Cardiac muscle cell (in vitro differentiated cells and primary cell): ENCODE results near the gene MSS51. TPM values are rescaled to one million over a fixed set of nuclear protein-coding genes. Genes with fewer than 3 reads are reported as not detected.

Experiments
- DNase-seq, 2 donors: peaks; one replicate each; pipeline versions ENCODE4 v3.0.0 to v3.0.0-alpha.2; 2010 to 2017; ENCODE audit warnings: low read depth in 1 of 2, low spot score in 1 of 2
- H3K27ac ChIP-seq: fragments of 200-600 bp; sonication (generic); 2 replicates; pipeline ENCODE4 v1.5.1; 2016
- H3K27me3 ChIP-seq: fragments of 200-600 bp; sonication (generic); 2 replicates; pipeline ENCODE4 v1.6.0; 2016; ENCODE audit warnings: control low read depth
- H3K36me3 ChIP-seq: fragments of 200-600 bp; sonication (generic); 2 replicates; pipeline ENCODE4 v1.5.1; 2016; ENCODE audit warnings: control low read depth
- H3K4me1 ChIP-seq: fragments of 200-600 bp; sonication (generic); 2 replicates; pipeline ENCODE4 v1.8.1; 2017; ENCODE audit warnings: low read depth, mild to moderate bottlenecking, mixed run types
- H3K4me3 ChIP-seq: fragments of 200-600 bp; sonication (generic); 2 replicates; pipeline ENCODE4 v1.5.1; 2016; ENCODE audit warnings: mild to moderate bottlenecking
- H3K9me3 ChIP-seq: fragments of 200-600 bp; sonication (generic); 2 replicates; pipeline ENCODE4 v1.5.1; 2017; ENCODE audit warnings: low read depth, mild to moderate bottlenecking, control low read depth
- polyA plus RNA-seq: library from polyadenylated mRNA; unstranded; fragments of >200 nt; fragmentation: Nextera tagmentation; extraction: Ambion mirVana; gene quantifications from 2 replicates; pipeline ENCODE4 v1.2.1, GENCODE V29; 2016
- total RNA-seq: library from RNA; depleted of rRNA; stranded (reverse); fragments of >200 nt; gene quantifications from 2 replicates; pipeline ENCODE4 v1.2.3, GENCODE V29; 2016
- TF ChIP-seq, protein P1 (sequence below): IDR thresholded peaks from 2 replicates; pipeline ENCODE4 v1.5.1; 2012; ENCODE audit warnings: low read depth, mild to moderate bottlenecking, low read length

MSS51 gene
- total and polyA plus RNA-seq, 2 experiments from 2014 or later: 3.5 to 3.9 TPM

DNA sequence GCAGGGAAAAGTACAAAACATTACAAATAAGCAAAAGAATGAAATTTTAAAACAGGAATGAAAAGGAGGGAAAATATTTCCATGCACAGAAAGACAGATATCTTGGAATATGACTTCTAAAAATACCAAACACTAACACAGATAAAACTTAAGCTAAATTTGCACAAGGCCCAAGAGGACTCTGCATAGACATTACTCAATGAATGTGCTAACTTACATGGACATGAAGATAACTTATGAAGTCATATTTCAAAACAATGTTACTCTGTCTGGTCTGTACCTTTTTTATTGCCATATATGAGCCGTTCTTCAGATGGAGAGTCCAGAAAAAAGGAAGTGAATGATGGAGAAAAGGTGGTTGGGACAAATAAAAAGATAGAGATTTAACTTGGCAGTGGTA is 15.0 kb upstream of the MSS51 start:
- H3K27ac ChIP-seq: no peak overlapping the region
- H3K4me3 ChIP-seq: no peak overlapping the region
- peak in 1 of 2 donors; percentile 12 for DNase-seq
- no peaks in the 10 kb centered on the region for H3K9me3 ChIP-seq
- no peaks in the 10 kb centered on the region for H3K27me3 ChIP-seq
- TF ChIP-seq, protein P1, sequence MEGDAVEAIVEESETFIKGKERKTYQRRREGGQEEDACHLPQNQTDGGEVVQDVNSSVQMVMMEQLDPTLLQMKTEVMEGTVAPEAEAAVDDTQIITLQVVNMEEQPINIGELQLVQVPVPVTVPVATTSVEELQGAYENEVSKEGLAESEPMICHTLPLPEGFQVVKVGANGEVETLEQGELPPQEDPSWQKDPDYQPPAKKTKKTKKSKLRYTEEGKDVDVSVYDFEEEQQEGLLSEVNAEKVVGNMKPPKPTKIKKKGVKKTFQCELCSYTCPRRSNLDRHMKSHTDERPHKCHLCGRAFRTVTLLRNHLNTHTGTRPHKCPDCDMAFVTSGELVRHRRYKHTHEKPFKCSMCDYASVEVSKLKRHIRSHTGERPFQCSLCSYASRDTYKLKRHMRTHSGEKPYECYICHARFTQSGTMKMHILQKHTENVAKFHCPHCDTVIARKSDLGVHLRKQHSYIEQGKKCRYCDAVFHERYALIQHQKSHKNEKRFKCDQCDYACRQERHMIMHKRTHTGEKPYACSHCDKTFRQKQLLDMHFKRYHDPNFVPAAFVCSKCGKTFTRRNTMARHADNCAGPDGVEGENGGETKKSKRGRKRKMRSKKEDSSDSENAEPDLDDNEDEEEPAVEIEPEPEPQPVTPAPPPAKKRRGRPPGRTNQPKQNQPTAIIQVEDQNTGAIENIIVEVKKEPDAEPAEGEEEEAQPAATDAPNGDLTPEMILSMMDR: no peak
- peaks cover 15% of the 10 kb centered on the region for H3K36me3 ChIP-seq
- peaks cover 12% of the 10 kb centered on the region for H3K4me1 ChIP-seq

DNA sequence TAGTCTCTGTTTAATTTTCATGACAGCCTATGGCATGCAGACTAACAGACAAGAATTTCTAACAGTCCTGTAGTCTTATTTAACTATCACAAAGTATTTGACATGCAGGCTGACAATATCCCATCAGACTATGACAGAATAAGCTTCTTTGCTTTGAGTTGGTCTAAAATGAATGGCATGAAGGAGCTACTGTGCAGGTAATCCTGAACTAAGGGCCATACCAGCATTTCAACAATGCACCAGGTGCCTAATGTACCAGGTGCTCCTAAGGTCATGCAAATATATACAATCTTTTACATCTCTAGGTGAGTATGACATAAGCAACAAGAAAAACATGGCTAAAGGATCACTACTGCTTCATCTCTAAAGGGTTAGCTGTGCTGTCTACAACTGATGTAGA is 13.6 kb upstream of the MSS51 start:
- H3K27ac ChIP-seq: no peak overlapping the region
- no peaks in the 10 kb centered on the region for H3K9me3 ChIP-seq
- peaks cover 23% of the 10 kb centered on the region for H3K4me1 ChIP-seq
- DNase-seq: no peak
- TF ChIP-seq, protein P1: no peak
- H3K27me3 ChIP-seq: no peaks in the 10 kb centered on the region
- no peak overlapping the region for H3K4me3 ChIP-seq
- peaks cover 4% of the 10 kb centered on the region for H3K36me3 ChIP-seq

DNA sequence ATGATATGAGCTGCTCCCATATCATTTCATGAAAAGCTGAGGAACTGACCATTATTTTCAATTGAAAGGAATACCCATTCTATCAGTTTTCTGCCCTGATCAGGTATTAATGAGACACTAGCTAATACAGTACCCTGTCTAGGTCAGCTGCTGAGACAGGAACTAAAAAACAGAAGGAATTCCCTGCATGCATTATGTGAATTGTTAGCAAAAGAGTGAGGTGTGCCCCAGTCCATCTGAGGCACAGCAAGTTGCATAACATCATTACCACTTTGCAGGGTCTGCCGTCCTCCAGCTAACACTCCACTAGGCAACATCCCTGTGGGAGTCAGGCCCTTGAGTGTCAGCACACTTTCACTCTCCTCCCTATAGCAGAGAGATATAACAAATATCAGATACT is 11.1 kb upstream of the MSS51 start:
- DNase-seq: no peak
- TF ChIP-seq, protein P1: no peak
- Histone ChIP-seq H3K27me3 (no peaks in the 10 kb centered on the region), H3K4me1 (peaks cover 23% of the 10 kb centered on the region), H3K36me3 (peaks cover 4% of the 10 kb centered on the region), H3K4me3 (no peak overlapping the region), H3K9me3 (no peaks in the 10 kb centered on the region), H3K27ac (no peak overlapping the region)

DNA sequence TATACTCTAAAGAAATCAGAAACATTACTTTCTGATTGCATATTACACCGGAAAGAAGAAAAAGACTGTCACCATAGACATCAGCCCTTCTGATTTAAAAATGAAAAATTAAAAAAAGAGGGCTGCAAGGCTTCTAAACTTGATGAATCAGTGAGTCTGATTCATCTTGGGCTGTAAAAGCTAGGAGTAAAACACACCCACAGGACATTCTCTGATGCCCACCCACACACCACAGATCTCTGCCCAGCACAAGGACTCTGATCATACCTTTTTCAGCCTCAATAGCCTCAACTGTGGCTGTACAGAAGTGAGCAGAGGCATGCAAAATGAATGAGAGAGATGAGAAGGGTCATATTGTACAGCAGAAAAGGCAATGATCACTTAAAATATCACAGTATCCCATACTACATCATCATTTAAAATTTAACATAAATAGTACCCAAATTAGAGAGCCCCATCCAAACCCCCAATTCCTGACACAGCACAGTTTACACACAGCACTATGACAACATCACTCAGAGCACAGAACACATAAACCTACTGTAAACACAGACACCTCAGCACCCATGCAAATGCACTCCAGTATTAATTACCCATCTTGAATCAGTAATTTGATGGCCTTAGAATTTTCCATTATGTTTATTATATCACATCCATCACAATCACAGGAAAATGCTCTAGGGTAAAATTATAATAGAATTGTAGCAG is 6.4 kb upstream of the MSS51 start:
- H3K27me3 ChIP-seq: no peaks in the 10 kb centered on the region
- TF ChIP-seq, protein P1: no peak
- H3K4me1 ChIP-seq: peaks cover 20% of the 10 kb centered on the region
- no peak overlapping the region for H3K4me3 ChIP-seq
- H3K36me3 ChIP-seq: peaks cover 15% of the 10 kb centered on the region
- peak in 1 of 2 donors; percentile 46 for DNase-seq
- H3K27ac ChIP-seq: no peak overlapping the region
- no peaks in the 10 kb centered on the region for H3K9me3 ChIP-seq

DNA sequence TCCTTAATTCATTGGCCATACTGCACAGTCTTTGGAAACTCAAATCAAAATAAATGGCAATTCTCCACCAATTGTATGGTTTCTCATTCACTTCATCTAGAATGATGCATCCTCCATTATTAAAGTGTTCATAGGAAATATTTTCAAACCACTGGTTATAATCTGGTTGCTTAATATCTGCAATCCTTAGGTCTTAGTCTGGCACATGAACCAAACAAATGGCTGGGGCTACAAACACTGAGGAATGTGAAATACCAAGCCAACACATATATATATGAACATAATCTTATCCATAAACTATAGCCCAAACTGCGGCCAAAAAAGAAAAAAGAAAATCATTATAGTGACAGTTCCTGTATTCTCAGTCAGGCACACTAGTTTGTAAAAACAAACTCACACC is 5.7 kb upstream of the MSS51 start:
- TF ChIP-seq, protein P1: no peak
- peak in 1 of 2 donors; percentile 52 for DNase-seq

More for the DNA sequence above, 5.7 kb upstream of the MSS51 start:
- Histone ChIP-seq H3K4me1 (peaks cover 27% of the 10 kb centered on the region), H3K27me3 (no peaks in the 10 kb centered on the region), H3K27ac (no peak overlapping the region), H3K9me3 (no peaks in the 10 kb centered on the region), H3K36me3 (peaks cover 15% of the 10 kb centered on the region), H3K4me3 (no peak overlapping the region)
